ENCODE results near the gene SV2B.

Gene SV2B

GRCh38 chr15:91142106-91142744 lies 42.2 kb downstream of the SV2B start:
- no peak for DNase-seq

- no peak for DNase-seq
Measured at GRCh38 chr15:91142946-91143345, 42.9 kb downstream of the SV2B start.

GRCh38 chr15:91146728-91147127 lies 46.7 kb downstream of the SV2B start:
- no peak for DNase-seq

- no peak for DNase-seq
Measured at GRCh38 chr15:91148243-91148642, 48.2 kb downstream of the SV2B start.

DNA sequence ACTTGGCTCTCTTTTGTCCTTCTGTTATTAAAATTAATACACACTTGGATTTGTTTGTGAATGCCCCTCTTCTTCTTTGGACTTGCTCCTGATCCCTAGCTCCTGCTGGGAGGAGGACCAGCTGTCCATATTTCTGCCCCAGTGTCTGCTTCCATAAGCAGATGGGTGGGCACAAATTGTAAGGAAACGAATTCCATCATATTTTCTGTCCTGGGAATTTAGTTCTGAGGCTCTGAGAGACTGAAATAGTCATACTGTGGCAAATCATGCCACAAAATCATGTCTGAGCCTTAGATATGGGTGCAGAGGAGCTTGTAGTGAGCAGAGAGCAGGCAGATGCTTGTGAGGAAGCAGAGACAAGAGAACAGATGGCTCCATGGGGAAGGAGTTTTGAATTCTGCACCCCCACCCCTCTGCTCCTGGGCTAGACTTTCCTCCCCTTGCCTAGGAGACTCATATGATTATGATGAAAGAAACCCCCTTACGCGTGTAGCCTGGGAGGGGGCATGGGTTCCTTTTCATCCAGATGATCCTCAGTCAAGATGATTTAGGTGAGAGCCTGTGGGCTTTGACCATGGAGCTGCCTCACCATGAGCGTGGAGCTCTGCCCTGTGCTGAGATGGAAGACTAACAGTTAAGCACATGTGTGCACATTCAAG lies 50.6 kb downstream of the SV2B start:
- no peak for DNase-seq

GRCh38 chr15:91151781-91152563 lies 51.9 kb downstream of the SV2B start:
- DNase-seq = no peak

DNA sequence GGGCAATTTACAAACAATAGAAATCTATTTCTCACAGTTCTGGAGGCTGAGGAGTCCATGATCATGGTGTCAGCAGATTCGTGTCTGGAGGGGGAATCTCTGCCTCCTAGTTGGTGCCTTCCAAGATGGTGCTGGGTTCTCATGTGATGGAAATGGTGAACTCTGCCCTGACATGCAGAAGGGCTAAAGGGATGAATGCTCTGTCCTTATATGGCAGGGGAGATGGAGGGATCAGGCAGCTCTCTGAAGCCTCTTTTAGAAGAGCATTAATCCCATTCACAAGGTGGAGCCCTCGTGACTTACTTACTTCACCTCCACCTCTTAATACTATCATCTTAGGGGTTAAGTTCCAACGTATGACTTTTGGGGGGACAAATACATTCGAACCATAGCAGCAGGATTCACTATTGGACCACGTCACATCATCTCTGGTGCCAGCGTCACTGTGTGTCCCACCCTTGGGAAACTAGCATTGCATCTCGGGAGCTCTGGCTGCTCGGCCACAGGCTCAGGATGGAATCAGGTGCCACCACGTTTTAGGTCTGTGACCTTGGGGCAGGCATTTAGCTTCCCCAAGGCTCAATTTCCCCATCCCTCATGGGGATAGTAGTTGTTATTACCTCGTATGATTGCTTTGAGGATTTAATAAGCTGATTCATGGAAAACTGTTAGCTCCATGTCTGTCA lies 53.0 kb downstream of the SV2B start:
- DNase-seq = no peak

GRCh38 chr15:91153954-91154353 lies 53.9 kb downstream of the SV2B start:
- DNase-seq = no peak

GRCh38 chr15:91156175-91156726 lies 56.2 kb downstream of the SV2B start:
- DNase-seq = no peak

DNA sequence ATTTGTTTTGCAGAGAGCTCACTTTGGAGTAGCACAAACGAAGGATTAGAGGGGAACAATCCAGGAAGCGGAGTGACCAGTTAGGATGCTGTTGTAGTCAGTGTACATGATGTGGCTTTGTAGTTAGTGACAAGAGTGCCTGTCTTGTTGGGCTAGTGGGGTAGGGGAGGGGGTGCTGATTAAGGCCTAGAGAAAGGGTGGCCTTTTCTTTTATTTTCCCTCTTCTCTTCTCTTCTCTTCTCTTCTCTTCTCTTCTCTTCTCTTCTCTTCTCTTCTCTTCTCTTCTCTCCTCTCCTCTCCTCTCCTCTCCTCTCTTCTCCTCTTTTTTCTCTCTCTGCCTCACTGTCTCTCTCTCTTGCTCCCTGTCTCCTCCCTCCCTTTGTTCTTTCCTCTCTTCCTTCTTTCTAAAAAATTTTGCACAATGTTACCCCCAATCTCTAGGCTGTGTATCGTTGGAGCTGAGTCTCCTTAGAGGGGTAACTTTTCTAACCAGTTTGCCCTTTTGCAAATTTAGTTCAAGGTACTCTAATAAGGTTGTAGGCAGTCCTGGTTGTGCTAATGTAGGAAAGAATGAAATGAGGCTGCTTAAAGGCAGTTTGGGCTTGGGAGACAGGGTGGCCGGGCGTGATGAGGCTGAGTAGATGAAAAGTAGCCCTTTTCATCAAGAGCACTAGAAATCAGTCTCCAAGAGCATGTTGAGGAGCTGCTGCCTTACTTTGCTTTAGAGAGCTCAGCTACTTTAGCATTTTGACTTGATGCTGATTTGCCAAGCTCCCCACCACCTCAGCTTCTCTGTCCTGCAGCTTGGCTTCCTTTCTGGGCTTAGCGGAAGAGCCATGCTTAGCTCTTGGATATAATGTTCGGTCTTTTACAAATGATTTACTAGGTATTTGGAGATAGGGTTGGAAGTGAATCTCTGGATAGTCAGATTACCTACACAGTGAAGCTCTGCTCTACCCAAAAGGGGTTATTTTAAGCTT lies 58.6 kb downstream of the SV2B start:
- no peak for DNase-seq

- no peak for DNase-seq
Measured at GRCh38 chr15:91165850-91166249, 65.8 kb downstream of the SV2B start.

GRCh38 chr15:91168457-91168856 lies 68.4 kb downstream of the SV2B start:
- DNase-seq = no peak

DNA sequence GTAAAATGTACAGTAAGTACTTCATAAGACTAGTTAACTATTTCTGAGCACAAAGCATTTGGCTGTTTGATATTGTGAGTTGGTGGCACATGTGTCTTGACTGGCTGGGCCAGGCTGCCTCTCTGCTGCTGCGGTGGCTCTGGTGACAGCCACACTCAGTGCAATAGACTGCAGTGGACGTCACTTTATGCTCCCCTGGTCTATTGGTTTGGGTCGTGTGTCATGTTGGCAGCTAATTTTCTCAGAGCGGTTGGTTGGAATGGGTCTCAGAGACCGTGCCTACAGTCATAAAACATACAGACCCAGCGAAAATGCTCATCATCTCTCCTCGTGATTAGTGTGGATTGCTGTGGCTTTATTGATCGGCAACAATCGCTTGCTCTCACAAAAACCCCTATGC lies 71.3 kb downstream of the SV2B start:
- DNase-seq = no peak

- DNase-seq = no peak
Measured at GRCh38 chr15:91182101-91182500, 82.0 kb downstream of the SV2B start.

- DNase-seq = no peak
Measured at GRCh38 chr15:91183596-91183995, 83.5 kb downstream of the SV2B start.

DNA sequence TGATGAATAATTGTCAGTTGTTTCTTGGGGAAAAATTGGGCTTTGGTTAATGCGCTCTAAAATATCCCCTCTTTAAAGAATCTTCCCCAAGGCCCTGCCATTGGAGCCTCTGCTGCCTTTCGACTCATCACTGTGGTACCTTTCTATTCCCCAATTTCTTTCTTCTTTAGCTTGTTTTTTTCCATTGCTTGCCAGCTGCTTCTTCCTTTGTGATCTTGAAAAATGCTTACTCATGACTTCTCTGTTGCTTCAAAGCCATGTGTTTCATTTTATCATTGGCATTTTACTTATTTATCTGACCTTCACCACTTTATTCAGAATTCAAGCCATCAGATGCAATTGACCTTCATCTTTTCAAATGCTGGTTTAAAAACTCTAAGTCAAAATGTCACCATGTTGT lies 84.4 kb downstream of the SV2B start:
- no peak for DNase-seq

- DNase-seq = no peak
Measured at GRCh38 chr15:91186904-91187656, 87.0 kb downstream of the SV2B start.

- DNase-seq = no peak
Measured at GRCh38 chr15:91192285-91192684, 92.2 kb downstream of the SV2B start.

- DNase-seq = no peak
Measured at GRCh38 chr15:91192690-91193377, 92.8 kb downstream of the SV2B start.

DNA sequence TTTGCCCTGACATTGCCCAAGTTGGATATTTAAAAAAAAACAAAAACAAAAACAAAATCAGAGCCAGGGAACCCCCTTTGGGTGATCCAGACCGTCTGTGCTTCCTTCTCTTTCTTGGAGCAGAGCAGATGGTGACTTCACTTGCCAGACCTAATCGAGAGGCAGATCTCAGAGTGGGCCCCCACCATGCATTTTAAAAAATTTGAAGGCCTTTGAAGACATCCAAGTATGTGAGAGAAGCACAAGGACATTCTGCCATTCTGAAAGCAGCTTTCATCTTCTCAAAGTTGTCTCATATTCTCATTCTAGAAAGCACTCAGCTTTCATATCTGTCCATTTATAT lies 93.3 kb downstream of the SV2B start:
- DNase-seq = no peak

GRCh38 chr15:91196127-91196526 lies 96.1 kb downstream of the SV2B start:
- DNase-seq = no peak

All from stimulated activated CD8-positive, alpha-beta memory T cell treated with anti-CD3 and anti-CD28 coated beads, Interleukin-4, amount 100 ng/mL, for 48 hours (primary cell).